ENCODE data around the gene KLHL29. TPM values are rescaled to one million over a fixed set of nuclear protein-coding genes. Genes with fewer than 3 reads are reported as not detected.
A peak's percentile ranks its signal among the peaks of the same experiment; 100 is the strongest.

The KLHL29 gene
- total and polyA plus RNA-seq, 2 of the 13 experiments (the other 11 are each of a cell fraction or from before 2014, with no cell fraction given): 0.01 TPM; not detected in 1

GRCh38 chr2:23360571-23361125, 24.3 kb upstream of the KLHL29 start (continued):
- TF ChIP-seq ZFAT (CRISPR knock-in tag; conservative IDR thresholded peaks at IDR 0.05): 0 out of 2 replicates have a peak, but pooled peaks have one; percentile 52
- peak; percentile 82 for TF ChIP-seq SP5 (CRISPR knock-in tag; IDR thresholded peaks at IDR 0.05; ENCODE audit: borderline replicate concordance, low read depth)
- no peak for TF ChIP-seq MAF1 (CRISPR knock-in tag; IDR thresholded peaks at IDR 0.05; ENCODE audit: borderline replicate concordance)
- TF ChIP-seq ZNF775 (CRISPR knock-in tag; IDR thresholded peaks at IDR 0.05; ENCODE audit: borderline replicate concordance): no peak
- no peak for TF ChIP-seq TRAFD1 (CRISPR knock-in tag; IDR thresholded peaks at IDR 0.05; ENCODE audit: borderline replicate concordance)
- TF ChIP-seq KMT2A (CRISPR knock-in tag; IDR thresholded peaks at IDR 0.05): no peak
- TF ChIP-seq KLF16 (CRISPR knock-in tag; IDR thresholded peaks at IDR 0.05): peak in 1 of 2 experiments; percentile 62; a peak in 2 of 4 replicates
- no peak for TF ChIP-seq SP2 (CRISPR knock-in tag; IDR thresholded peaks at IDR 0.05)
- TF ChIP-seq IRX3 (CRISPR knock-in tag; IDR thresholded peaks at IDR 0.05; ENCODE audit: borderline replicate concordance, low read depth): no peak
- TF ChIP-seq SOX13 (IDR thresholded peaks at IDR 0.05): no peak
- TF ChIP-seq SOX13 (CRISPR knock-in tag; conservative IDR thresholded peaks at IDR 0.05 in 1 of 2, IDR thresholded peaks at IDR 0.05 in 1 of 2): 0 out of 4 replicates have a peak, but pooled peaks of 1 of the 2 experiments have one; percentile 39
- TF ChIP-seq U2AF1 (optimal IDR thresholded peaks at IDR 0.05; ENCODE audit: low read depth, low read length): no peak
- no peak for TF ChIP-seq ZNF441 (CRISPR knock-in tag; IDR thresholded peaks at IDR 0.05; ENCODE audit: borderline replicate concordance)
- TF ChIP-seq HES4 (CRISPR knock-in tag; IDR thresholded peaks at IDR 0.05; ENCODE audit: borderline replicate concordance): no peak
- TF ChIP-seq GABPB1 (CRISPR knock-in tag; IDR thresholded peaks at IDR 0.05): peak; percentile 86
- TF ChIP-seq YEATS4 (CRISPR knock-in tag; IDR thresholded peaks at IDR 0.05; ENCODE audit: borderline replicate concordance): peak; percentile 59; the same call in 1 of the 2 replicates
- TF ChIP-seq TFE3 (CRISPR knock-in tag; IDR thresholded peaks at IDR 0.05): peak; percentile 98
- TF ChIP-seq SYNCRIP (IDR thresholded peaks at IDR 0.05; ENCODE audit: insufficient read depth, low read depth, low read length): no peak
- peak; percentile 57 for TF ChIP-seq ZNF687 (CRISPR knock-in tag; IDR thresholded peaks at IDR 0.05)
- TF ChIP-seq, protein P1, sequence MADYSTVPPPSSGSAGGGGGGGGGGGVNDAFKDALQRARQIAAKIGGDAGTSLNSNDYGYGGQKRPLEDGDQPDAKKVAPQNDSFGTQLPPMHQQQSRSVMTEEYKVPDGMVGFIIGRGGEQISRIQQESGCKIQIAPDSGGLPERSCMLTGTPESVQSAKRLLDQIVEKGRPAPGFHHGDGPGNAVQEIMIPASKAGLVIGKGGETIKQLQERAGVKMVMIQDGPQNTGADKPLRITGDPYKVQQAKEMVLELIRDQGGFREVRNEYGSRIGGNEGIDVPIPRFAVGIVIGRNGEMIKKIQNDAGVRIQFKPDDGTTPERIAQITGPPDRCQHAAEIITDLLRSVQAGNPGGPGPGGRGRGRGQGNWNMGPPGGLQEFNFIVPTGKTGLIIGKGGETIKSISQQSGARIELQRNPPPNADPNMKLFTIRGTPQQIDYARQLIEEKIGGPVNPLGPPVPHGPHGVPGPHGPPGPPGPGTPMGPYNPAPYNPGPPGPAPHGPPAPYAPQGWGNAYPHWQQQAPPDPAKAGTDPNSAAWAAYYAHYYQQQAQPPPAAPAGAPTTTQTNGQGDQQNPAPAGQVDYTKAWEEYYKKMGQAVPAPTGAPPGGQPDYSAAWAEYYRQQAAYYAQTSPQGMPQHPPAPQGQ (CRISPR knock-in tag; IDR thresholded peaks at IDR 0.05; ENCODE audit: borderline replicate concordance): no peak

All from HepG2 (cell line).